Ecto neural progenitor cell (in vitro differentiated cells): ENCODE measurements around the gene FGA.

Experiments
- DNase-seq: peaks from one replicate; pipeline ENCODE4 v3.0.0-alpha.2; 2018; ENCODE audit warnings: low spot score

The FGA gene

DNA sequence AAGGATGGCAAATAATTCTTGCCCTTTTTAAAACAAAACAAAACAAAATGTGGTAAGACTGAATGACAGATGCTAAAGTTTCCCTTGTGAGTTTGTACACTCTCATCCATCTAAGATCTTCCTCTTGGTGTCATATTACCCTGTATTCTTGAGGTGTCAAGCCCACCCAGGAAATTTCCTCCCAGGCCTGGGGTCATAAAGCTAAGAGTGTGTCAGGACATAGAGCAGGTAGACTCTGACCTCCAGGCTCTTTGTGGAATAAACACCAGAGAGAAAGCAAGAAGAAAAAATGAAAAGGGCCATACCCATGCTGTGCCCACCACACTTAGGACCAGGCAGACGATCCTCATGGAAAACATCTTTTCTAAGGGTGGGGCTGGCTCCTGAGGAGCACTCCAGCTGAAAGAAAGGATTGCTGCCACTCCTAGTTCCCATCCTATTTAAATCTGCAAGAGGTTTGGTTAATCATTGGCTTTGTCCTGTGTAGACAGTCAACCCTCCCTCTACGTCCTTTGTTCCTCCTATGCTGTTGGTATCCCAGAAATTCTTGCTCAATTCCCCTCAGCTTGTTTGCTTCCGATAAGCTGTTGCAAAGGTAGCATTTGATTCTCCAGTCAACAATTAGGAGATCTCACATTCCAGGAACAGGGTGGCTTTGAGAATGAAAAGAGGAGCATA is at the start of gene FGA:
Gene FGA, minus strand, starts transcription at position 414 of the 678 bp plus-strand sequence. Its CDS starts 55 bp downstream, at position 359.
- DNase-seq, result no peak

DNA sequence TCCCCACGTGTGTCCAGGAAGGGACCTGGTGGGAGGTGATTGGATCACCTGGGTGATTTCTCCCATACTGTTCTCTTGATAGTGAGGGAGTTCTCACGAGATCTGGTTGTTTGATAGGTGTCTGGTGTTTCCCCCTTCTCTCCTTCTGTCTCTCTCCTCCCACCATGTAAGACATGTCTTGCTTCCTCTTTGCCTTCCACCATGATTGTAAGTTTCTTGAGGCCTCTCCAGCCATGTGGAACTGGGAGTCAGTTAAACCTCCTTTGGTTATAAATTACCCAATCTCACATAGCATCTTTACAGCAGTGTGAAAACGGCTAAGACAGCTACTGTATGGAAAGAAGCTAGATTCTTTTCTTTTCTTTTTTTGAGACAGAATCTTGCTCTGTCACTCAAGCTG is 43.5 kb upstream of the FGA start:
- DNase-seq, result no peak

DNA sequence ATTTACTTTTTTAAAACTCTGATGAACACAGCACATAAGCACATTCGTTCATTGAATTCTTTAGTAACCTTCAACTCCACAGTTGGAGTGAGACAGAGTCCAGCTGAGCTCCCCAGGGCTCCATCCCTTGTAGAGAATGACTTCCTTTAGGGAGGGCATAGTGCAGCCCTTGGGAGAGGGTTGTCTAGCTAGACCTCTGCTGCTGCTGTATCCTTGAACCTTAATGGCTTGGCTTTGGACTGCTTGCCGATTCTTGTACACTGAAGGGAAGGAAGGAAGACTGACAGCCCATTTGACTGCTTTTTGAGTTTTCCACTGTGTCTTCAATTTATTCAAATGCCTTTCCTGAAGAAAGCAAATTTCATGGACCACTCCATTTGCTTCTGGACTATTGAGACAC is 41.3 kb upstream of the FGA start:
- no peak for DNase-seq

DNA sequence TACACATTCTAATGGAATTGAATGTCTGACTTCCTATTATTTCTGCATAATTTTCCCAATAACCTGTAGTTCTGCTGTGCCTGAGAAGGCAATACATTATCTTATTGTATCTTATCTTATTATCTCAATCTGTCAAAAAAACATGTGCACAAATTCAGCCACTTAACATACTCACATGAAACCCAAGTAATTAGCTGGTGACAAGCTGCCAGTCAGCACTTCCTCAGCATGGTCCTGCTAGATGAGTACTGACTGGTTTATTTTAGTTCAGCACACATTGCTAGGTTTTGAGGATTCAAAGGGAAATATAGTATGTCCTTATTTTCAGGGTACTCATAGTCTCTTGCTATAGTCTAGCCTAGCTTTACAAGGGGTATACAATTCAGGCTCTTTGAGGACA is 39.8 kb upstream of the FGA start:
- no peak for DNase-seq

DNA sequence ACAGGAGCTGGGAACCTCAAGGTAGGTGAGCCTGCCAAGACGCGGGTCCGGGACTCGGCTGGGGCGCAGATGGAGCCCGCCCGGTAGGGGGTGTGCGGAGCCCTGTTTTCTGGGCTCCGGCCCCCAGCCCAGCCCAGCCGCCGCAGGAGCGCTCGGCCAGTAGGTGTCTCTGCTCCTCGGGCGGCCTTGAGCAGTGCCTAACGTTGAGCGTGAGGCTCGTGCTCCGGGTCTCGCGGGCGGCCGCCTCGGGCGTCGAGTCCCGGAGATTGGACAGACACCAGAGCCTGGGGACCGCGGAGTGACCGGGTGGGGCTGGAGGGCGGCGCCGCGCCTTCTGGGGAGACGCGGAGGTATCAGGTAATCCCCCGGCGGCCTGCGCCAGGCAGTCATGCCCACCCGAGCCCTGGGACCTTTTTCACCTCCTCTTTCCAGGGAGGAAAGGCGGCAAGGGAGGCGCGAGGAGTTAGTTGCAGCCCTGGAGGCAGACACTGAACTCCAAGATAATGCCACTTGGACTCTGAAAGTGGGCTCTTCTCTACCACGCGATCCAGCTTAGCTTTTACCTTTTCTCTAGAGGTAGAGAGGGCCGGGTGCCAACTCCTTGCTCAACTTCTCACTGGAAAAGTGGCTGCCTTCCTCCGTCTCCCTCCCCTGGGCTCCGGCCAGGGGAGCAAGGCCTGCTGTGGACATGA is 36.4 kb upstream of the FGA start:
- peak; percentile 86 for DNase-seq

DNA sequence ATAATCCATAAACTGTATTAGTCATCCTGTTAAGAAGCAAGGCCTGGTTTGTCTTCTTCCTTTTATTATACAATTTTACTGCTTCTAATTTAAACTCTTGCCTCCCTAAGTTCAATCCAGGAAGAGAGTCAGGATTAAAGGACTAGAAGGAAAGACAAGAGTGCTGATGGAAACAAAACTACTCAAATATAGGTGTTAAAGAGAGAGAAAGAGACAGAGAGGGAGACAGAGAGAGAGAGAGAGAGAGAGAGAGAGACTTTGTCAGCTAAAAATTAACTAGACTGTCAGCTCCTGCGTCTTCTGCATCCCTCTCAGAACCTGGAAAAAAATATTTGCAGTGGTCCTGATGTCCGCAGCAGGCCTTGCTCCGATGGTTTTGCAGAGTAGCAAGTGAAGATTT is 35.4 kb upstream of the FGA start:
- no peak for DNase-seq

DNA sequence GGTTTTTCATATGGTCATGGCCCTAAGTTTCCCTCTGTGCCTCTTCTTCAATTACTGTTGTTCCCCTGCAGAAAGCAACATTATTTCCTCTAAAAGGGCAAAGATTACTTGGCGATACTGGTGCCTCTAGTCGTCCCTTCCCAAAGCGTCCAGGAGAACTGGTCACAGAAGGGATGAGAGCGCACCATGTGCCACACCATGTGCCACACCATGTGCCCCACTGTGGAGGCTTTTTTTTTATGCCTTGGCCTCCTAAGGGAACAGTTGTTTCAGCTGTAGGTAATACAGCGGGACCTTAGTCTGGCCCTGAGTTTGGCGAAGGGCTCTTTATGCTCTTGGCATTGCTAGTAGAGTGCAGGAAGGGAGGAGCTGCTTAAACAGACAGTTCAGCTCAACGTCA is 33.5 kb upstream of the FGA start:
- DNase-seq, result no peak

DNA sequence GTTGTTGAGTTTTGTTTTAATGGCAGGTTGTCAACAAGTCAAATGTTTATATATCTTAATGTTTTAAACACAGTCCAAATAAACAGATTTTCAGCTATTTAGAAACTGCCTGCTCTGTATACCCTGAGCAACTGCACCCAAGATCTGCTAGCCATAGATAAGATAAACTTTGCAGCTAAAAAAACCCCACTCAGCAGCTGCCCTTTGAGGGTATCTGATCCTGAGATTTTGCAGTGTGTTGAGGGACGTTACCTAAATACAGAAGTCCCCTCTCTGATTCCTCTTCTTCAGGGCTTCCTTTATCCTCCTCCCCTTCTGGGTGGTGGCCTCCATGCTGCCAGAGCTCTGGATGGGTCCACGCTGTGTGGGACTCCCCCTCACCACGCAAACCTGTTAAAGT is 32.9 kb upstream of the FGA start:
- no peak for DNase-seq

DNA sequence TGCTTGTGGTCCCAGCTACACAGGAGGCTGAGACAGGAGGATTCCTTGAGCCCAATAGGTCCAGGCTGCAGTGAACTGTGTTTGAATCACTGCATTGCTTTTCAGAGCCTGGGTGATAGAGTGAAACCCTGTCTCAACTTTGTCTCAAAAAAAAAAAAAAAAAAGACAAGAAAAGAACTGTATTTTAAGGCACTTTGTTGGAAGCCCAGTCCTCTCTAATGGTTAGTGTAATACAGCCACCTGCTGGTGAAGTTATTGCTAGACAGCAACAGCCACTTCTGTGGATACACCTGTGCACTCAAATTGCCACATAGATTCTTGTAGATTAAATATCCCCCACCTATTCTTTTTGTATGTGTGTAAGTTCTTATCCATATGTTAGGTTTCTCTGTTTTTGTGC is 32.1 kb upstream of the FGA start:
- no peak for DNase-seq

DNA sequence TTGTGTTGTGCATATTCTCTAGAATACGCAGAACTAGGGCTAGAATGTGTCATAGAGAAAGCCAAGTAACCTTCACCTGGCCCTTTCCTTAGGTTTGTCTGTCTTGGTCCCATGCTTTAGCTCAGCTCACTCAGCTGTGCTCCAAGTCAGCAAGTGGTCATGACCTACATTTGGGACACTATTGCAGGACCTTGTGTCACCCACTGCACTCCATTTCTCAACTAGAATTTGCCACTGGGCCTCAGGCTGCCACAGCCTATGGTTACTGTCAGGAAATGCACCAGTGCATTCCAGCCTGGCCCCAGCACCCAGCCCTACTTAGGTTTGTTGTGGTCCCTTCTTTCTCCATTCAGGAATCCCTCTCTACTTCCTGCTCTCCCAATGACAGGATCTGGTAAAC is 29.6 kb upstream of the FGA start:
- DNase-seq, result no peak

DNA sequence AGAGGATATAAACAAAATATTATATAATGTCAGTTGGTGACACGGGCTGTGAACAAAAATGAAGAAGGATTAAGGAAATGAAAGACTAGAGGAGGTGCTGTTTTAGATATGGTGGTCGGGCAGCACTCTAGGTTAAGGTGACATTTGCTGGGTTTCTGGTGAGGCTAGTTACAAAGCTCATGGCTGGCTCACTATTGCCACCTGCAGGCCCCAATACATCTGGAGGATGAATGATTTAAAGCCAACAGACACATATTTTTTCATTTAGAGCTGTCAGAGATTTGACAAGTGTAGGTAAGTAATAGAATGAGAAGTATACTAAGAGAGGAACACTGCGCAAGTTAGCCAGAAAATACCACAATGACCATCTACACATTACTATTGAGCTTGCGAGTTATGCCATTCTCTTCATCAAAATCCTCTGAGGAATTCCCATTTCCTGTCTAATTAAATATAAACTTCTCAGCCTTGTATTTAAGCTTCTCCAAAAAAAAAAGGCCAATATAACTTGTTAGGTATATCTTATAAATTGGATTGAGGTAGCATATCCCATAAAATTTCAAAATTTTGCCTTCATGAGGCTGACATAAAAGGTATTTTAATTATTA is 28.3 kb upstream of the FGA start:
- peak; percentile 54 for DNase-seq

DNA sequence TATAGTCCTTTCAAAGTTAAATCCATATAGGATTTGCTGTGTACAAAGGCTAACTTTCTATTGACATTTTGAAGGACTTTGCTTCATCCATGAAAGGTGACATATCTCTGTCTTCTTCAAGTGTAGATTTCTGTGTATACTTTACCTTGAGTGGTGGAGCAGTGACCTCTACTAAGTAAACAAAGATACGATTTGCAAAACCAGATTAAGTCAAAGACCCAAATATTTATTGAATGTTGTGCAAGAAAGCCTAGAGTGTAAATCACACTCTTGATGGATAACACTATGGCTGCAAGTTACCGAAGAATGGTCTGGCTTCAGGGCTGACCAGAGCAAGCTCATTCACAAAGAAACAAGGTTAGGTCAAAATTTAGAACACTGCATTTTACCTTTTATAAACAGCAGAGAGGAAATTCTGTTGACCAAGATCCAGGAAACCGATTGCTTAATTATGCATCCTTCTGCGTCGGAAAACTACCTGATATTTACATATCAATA is 27.3 kb upstream of the FGA start:
- DNase-seq, result no peak

DNA sequence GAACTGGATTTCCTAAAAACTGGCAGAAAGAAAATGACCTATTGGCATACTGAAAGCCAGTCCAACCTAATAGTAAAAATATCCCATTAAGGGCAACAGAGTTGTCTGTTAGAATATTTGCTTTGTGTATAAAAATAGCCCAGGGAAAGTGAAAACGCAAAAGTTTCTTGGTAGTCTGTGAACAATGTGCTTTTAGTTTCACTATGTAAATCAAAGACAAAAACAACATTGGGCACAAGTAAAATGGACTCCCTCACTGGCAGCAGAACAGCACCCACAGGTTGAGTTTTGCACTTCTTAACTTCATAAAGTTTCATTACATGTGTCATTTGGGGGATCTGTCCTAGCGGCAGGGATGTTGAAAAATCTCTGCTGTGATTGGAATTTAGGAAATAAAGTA is 26.2 kb upstream of the FGA start:
- no peak for DNase-seq

DNA sequence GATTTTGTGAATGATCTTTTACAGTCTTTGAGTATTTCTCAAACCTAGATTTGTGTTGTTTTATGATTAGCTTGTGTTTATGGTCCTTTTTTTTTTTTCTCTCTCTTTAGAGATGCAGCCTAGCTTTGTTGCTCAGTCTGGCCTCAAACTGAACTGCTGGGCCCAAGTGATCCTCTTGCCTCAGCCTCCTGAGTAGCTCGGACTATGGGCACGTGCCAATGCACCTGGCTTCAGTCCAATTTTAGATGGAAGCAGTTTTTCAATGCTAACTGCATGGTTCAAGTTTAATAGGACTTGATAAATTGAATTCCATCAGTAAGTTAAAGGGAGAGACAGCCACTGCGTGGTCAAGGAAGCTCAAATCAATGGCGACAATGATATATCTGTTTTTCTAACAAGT is 25.7 kb upstream of the FGA start:
- DNase-seq, result no peak

DNA sequence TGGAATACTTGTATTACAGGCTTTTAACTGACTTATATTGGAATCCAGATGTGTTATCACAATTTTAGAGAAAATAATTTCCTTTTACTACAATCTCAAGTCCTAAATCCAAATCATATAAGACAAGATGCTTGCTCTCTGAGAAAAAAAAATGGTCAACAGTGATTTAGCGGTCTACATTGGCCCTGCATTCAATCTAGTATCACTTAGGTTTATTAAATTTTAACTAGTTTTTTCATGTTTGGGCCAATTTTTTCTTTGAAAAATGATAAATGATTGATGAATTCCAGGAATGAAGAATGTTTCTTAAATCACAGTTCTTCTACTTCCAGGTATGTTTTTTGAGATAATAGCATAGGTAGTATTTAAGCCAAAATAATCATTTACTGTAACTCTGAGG is 24.7 kb upstream of the FGA start:
- no peak for DNase-seq

DNA sequence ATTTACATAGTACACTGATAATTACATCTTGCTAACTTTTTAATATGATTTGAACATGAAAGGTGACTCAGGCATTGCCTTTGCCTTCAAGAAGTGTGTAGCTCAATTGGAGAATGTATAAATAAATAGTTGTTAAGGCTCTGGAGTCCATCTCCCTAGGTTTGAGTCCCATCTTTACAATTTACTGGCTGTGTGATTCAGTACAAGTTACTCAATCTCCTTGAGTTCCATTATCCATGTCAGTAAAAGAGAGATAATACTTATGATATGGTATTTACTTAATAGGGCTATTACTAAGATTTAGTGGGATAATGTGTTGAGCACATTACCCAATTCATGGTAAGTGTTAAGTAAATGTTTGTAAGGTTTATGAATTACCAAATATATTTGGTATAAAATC is 23.8 kb upstream of the FGA start:
- DNase-seq, result no peak

DNA sequence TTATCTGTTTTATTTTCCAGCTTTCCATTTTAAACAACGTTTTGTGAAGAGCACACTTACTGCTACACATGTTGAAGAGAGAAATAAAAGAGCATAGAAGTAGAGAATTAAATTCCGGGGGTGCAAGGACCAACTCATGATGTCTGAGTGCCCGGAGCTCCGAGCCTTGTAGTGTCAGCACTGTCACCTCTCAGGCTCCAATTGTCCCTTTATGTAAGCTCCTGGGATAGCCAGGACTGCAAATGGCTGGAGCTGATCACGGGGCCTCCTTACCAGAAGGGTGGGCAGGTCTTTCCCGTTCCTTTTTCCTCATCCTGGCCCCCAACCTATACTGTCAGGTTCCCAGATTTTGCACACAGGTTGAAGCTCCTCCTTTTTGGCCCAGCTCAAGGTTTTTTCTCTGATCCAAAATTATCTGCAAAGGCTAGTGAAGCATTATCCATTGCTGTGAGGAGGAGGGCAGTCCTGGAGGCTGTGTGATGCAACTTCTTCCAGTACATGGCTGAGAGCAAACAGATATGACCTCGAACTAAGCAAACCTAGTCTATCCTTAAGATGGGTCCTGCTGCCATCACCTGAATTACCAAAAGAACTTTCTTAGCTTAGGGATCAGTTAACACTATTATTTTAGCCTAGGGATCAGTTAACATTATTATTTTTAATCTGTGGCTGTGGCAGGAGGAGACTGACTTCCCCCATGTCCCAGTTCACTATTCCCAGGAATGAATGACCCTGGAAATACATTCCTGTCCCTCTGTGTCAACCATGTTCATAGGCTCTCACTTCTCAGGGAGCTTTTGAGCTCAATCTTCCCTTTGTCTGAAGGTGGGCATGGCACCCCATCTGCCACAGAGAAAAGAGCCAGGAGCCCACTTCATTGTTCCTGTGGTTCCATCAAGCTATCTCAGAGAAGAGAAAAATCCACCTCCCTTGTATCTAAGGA is 22.2 kb upstream of the FGA start, which contains the start of gene FGG:
Gene FGG, minus strand, starts transcription at position 185 of the 943 bp plus-strand sequence. Its CDS starts 47 bp downstream, at position 138.
- DNase-seq, result no peak

DNA sequence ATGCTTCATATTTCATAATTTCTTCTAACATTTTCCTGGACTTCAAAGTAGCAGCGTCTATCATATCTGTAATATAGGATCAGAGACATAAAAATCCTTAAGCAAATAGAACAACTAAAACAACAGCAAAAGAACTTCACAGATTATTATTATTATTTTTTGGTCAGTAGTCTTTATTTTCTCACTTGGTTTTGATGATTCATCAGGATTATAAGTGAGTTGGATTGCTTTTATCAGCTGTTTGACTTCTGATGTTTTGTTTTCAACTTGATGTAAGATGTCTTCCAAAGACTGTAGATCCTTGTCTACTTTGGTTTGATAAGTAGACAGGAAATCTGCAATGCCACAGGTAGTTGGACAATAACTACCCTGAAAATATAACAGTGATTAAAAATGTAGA is 21.3 kb upstream of the FGA start:
- no peak for DNase-seq

DNA sequence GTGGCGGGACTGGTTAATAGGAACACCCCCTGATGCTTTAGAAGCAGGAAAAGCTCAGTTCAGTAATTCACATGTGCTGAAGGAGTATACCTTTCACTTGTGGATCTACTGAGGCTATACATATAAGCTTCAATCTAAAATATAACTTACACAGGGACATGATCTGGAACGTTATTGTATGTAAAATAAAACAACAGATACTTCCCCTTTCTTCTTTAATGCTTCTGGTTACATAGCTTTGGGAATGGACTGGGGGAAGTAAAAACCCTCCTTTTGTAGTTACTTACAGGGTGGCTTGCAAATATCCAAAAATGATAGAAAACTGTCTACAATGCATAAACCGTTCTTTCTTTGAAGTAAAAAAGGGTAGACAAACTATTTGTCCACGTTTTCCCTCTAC is 20.0 kb upstream of the FGA start:
- no peak for DNase-seq

DNA sequence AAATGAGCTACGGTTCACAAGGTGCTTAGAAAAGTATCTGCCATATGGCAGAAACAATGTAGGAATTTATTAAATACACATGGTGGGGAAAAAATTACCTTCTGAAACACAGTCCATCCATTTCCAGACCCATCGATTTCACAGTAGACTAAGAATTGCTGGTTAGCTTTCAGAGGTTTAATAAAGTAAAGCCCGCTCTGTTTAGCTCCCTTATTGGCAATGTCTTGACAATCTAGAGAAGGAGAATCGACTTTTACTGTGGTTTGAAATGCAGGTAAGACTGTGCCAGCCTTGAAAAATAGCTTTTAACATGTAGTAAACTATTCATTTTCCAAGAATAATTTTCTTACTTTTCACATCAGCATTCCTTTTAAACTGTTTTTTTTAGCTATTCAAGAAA is 19.0 kb upstream of the FGA start:
- DNase-seq, result no peak

DNA sequence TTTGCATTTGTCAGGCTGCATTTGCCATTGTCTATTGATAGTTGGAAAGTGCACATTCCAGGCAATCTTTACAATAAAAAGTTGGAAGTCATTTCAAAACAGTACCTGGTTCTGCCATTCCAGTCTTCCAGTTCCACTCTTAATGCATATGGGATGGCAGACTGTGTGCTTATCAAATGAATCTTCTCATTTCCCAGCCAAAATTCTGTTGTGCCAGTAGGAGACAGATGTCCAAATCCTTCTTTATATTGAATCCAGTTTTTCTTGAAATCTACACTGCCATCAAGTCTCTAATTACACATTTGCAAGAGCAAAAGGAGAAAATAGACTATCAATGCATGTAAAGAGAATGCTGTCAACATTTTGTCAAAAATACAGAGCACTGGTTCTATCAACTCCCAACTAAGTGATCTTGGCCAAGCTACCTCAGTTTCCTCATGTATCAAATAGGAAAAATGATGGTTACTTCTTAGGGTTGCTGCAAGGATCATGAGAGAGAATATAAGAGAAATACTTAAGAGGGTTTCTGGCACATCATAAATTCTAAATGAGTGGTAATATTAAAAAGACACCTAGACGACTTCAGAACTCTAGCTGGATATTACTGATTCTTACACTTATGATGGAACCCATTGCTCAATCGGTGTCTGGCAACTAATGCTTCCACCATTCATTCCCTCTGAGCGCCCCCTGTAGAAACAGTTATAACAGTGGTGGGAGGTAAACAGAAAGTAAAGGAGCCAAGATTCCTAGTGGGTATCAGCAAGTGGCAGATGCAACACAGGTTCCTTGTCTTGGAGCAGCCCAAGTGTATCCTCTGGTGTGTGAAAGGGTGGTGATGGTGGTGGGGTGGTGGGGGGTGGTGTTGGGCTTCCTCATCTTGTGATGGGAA is 18.1 kb upstream of the FGA start:
- DNase-seq, result no peak
